Hypothalamus (tissue), 51 donors: ENCODE measurements around the gene SLC6A18.
"Not testable (repeated sequence)": the region's sequence is repeated elsewhere in the genome, so short reads cannot be mapped to it uniquely, and the experiment has no call there.

ENCODE experiments used
- DNase-seq, 51 donors: peaks; one replicate each; lab custom pipeline; 2025; lab: John Stamatoyannopoulos, UW

The SLC6A18 gene

DNA sequence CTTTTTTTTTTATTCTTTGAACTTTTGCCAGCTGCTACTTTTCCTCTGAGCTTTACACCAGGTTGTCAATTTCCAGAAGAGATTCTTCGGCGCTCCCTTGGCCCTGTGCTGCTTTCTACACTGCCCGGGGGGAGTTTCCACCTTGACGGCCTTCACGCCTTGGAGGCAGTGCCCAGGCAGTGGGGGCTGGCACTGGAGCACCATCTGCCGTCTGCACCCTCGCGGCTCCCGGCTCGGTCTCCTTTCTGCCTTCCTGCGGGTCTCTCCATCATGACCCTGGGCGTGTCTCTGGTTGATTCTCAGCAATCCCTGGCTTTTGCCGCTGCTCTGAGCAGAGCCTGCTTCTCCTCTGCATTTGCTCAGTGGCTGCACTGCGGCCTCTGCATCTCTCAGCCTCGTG lies 2.9 kb downstream of the SLC6A18 start:
- no peak for DNase-seq

DNA sequence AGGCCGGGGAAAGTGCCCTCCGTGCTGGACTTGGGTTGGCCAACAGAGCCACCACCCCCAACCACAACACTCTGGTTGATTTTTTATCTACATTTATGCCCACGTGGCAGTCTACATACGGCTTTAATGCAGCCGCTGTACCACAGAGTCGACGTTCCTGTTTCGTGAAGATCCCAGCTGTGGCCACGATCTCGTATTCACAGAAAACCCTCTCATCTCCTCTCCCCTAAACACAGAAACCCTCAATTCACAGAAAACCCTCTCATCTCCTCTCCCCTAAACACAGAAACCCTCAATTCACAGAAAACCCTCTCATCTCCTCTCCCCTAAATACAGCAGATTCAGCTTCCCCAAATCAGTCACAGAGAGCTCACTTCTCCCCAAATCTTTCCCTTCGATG lies 3.8 kb downstream of the SLC6A18 start:
- DNase-seq: not testable (repeated sequence)

DNA sequence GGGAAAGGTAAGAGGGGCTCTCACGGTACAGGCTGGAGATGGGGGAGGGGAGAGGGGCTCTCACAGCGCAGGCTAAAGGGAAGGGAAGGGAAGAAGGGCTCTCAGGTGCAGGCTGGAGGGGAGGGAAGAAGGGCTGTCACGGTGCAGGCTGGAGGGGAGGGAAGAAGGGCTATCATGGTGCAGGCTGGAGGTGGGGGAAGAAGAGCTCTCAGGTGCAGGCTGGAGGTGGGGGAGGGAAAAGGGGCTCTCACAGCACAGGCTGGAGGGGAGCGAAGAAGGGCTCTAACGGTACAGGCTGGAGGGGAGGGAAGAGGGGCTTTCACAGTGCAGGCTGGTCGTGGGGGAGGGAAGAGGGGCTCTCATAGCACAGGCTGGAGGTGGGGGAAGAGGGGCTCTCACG lies 4.6 kb downstream of the SLC6A18 start:
- no peak for DNase-seq

DNA sequence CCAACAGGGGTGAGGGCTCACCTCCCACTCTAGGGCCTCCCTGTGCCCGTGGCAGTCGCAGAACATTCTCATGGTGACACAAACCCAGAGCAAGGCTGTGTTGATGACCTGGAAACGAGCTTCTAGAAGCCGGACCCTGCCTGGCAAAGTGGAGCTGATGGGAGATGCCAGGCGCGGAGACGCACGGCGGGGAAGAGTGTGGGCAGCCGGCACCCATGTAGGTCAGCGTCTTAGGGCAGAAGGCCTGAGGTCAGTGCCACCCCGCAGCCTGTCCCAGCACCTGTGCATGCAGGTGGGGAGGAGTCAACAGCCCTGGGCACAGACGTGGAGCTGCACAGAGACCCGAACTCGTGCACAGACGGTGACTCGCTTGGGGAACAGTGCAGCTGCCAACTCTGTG lies 5.4 kb downstream of the SLC6A18 start:
- no peak for DNase-seq

DNA sequence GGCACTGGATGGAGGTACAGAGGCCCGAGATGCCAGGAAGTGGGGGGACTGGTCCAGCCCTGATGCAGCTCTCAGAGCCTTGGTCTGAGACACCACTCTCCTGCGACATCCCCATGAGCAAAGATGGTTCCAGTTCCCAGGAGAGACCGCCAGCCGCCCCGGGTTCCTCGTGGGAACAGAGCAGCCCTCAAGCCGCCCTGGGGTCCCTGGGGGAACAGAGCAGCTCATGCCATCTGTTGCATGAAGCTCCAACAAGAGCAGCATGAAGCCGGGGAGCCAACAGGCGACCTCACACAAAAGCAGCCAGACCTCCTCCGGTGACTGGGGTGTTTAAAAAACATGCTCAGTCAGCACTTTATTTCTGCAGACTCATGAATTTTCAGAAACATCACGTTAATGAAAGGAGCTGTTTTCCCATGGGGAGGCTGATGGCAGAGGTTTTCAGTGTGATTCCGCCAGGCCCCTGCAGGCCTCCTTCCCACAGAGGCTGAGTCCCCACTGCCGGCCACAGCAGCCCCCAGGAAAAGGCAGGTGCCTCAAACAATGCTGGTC lies 6.2 kb downstream of the SLC6A18 start:
- no peak for DNase-seq

DNA sequence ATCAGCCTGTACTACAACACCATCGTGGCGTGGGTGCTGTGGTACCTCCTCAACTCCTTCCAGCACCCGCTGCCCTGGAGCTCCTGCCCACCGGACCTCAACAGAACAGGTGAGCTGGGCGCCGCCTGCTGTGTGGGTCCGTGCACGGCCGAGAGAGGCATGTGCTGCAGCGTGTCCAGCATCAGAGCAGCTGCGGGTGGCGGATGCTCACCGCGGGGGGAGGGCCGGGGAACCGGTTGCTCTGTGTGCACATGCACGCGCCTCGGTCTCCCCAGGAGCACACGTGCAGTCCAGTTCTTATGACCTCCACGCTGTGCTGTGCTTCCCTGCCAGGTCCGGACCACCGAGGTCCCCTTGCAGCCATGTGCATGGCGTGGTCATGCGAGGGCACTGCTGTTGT lies 7.6 kb downstream of the SLC6A18 start:
- DNase-seq: no peak

DNA sequence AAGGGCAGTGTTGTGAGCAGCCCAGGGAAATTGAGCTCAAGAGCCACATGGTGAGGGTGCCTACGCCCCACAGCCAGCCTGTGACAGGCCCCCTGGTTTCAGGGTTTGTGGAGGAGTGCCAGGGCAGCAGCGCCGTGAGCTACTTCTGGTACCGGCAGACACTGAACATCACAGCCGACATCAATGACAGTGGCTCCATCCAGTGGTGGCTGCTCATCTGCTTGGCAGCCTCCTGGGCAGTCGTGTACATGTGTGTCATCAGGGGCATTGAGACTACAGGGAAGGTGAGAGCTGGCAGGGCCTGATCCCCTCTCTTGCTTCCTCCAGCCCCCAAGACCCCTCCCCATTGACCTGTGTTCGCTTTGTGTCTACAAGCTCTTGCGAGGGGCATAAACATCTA lies 10.2 kb downstream of the SLC6A18 start:
- no peak for DNase-seq

DNA sequence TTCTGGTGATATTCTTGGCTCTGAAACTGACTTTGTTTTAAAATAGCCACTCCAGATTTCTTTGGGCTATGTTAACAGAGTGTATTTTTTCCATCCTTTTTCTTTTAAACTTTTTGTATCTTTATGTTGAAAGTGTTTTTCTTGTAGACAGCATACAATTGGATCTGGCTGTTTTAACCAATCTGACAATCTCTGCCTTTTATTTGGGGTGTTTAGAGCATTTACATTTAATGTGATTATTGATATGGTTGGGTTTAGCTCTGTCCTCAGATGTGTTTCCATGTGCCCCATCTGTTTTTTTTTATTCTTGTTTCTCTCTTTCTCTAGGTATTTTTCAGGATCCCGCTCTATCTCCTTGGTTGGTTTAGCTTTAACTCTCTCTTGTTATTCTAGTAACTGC lies 10.7 kb downstream of the SLC6A18 start:
- no peak for DNase-seq

DNA sequence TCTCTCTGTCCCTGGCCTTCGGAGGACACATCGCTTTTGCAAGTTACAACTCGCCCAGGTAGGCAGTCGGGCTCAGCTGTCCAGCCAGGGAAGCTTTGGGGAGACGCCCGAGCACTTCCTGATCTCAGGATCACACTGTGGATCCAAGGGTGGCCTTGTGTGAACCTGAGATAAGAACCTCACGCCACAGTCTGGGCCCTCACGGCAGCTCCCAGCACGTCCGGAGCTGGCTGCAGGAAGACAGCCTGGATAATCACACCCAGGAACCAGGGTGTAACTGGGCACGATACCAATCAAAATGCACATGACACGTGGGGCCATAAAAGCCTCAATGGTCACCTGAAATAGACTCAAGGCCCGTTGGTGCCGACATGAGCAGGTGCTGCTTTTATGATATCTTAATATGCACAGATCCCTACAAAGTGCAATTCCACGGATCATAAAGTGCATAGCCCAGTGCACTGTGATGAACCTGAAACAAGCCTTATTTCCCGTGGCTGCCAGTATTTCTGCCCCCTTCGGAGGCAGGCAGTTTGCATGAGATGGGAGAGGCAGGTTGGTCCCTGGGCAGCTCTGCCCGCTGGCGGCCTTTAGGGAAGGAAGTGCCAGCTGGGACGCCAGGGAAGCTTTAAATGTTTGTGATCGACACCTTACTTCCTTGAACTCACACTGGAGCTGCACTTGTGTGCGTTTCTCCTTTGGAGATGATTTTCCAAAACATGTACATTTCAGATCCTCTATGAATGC lies 14.5 kb downstream of the SLC6A18 start:
- DNase-seq: no peak

DNA sequence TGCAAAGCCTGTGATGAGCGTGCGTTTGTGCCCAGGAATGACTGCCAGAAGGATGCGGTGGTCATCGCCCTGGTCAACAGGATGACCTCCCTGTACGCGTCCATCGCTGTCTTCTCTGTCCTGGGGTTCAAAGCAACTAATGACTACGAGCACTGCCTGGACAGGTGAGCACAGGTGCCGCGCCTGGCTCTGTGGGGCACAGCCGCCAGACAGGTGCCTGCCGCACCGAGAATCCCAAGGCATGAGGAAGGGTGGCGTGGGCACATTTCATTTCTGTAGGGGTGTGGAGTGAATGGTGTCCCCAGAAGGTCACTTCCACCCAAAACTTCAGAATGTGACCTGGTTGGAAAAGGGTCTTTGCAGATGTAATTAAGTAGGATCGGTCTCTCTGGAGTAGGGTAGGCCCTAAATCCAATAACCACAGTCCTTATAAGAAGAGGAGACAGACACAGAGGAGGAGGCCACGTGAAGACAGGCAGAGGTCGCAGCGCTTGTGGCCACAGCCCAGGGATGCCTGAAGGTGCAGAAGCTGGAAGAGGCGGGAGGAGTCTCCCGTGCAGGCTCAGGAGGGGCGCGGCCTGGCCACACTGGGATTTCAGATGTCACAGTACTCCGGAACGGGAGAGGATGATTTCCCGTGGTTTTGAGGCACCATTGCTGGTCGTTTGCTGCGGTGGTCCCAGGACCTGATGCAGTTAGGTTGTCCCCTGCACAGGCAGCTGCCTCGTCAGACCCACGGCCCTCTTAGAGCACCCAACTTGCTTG lies 15.5 kb downstream of the SLC6A18 start:
- DNase-seq: no peak

DNA sequence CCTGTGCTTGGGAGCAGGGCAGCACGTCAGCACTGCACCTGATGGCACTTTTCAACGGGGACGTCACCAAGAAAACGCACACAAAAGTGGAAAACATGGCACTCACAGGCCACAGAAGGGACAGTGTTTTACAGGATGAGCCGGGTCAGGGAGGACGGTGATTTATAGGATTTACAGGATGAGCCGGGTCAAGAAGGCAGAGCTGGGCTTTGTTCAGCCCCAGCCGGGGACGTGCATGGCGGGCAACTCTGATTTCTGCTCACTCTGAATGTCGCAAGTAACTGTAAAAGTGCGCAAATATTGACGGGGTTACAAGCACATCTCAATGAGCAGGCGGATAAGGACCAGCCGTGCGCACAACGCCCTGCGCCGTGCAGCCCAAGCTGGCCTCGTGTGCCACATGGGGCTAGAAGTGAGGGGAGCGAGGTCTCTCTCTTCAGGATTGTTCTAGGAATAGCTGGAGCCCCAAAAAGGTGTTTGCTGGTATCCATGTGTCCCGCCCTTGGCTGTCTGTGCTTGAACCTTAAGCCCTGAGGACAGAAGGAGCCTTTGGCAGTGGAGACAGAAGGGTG lies 16.4 kb downstream of the SLC6A18 start:
- DNase-seq: no peak

DNA sequence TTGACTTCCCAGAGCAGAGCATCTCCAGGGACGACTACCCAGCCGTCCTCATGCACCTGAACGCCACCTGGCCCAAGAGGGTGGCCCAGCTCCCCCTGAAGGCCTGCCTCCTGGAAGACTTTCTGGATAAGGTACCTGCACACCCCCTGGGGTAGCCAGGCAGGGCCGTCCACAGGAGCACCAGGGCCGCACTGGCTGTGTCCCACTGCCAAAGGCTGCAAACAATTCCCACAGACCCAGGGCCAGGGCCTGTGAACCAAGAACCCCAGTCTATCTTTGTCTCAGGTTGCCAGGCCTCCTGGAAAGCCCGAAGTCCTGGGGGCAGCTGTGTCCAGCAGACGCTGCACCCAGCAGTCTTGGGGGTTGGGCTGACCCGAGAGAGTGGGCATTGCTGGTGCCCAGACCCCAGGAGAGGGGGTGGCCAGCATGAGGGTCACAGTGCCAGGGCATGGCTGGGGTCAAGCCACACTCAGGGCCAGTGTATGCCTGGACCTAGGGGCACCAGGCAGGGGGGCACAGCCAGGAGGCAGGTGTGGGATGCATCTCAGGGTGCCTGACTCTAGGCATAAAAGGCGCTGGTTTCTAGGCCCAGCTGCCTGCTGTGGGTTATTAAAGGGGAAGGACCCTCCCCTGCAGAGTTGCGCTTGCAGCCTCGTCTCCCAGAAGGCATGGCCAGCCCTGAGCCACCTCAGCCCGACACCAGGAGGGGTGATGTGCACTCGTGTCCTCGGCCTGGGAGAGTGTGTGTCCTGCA lies 17.7 kb downstream of the SLC6A18 start:
- DNase-seq: no peak

DNA sequence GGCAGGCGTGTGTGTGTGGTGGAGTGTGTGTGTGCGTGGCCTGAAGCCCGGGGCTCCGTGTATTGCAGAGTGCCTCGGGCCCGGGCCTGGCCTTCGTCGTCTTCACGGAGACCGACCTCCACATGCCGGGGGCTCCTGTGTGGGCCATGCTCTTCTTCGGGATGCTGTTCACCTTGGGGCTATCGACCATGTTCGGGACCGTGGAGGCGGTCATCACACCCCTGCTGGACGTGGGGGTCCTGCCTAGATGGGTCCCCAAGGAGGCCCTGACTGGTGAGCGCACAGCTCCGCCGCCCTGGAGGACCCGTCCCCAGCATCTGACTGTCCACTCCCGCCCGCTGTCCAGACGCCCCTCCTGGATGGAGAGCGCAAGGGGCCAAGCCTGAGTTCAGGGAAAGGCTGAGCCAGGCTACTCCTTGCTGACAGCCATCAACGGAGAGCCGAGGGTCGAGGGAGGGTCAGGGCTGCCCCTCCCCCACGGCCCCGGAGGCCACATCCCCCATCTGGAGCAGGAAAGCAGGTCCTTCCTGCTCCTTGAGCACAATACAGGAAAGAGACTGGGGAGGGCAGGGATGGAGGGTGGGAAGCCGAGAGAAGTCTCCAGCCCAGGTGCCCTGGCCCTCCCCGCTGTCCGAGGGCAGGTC lies 18.4 kb downstream of the SLC6A18 start:
- DNase-seq: no peak

DNA sequence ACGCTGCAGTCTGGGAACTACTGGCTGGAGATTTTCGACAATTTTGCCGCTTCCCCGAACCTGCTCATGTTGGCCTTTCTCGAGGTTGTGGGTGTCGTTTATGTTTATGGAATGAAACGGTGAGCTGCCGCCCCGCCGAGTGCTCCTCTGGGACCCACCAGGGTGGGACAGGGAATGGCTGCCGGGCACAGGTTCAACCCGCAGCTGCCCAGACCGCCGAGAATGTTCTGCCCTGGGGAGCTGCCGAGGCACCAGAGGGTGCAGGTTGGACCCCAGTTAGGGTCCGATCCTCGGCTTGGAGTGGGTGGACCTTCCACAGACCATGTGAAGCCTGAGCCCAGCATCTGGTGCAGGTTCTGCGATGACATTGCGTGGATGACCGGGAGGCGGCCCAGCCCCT lies 19.1 kb downstream of the SLC6A18 start:
- DNase-seq: no peak

DNA sequence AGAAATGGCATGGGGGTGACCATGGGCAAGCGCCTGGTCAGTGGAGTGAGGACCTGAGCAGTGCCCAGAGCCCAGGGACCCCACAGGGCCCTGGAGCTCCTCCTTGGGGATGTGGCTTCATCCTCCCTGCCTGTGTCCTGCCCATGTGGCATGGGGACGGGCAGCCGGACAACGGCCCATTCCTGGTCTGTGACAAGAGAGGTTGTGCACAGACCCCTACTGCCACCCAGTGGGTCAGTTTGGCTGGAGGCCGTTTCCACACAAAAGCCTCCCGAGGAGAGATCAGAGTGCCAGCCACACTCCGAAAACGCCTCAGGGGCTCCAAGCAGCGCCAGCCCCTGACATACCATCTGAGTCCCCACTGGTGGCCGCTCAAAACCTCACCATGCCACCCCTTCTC lies 19.8 kb downstream of the SLC6A18 start:
- peak in 5 of 51 donors; percentile 1 to 20 (median 12) for DNase-seq

DNA sequence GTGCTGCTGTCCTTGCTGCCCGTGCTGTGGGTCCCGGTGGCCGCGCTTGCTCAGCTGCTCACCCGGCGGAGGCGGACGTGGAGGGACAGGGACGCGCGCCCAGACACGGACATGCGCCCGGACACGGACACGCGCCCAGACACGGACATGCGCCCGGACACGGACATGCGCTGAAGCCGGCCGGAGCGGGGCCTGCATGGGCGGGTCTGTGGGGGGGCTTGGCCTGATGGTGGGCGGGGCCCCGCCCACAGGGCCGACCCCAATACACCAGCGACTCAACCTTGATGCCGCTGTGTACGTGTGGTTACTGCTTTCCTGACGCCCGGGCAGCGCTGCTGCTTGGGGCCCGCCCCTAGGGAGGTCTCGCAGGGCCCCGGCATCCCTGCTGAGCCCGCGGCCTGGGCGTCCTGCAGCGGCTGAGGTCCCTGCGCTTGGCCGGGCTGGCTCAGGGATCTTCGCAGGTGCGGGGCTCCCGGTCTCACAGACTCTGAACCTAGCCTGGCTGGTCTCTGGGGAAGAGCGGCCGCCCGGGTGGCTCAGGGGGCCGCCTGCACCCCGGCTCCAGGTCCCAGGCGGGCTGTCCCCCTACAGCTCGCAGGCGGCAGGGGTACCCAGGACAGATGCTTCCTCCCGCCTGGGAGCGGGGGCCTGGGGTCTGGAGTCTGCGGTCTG lies 20.9 kb downstream of the SLC6A18 start:
- DNase-seq: peak in 22 of 51 donors; percentile 5 to 64 (median 24)

DNA sequence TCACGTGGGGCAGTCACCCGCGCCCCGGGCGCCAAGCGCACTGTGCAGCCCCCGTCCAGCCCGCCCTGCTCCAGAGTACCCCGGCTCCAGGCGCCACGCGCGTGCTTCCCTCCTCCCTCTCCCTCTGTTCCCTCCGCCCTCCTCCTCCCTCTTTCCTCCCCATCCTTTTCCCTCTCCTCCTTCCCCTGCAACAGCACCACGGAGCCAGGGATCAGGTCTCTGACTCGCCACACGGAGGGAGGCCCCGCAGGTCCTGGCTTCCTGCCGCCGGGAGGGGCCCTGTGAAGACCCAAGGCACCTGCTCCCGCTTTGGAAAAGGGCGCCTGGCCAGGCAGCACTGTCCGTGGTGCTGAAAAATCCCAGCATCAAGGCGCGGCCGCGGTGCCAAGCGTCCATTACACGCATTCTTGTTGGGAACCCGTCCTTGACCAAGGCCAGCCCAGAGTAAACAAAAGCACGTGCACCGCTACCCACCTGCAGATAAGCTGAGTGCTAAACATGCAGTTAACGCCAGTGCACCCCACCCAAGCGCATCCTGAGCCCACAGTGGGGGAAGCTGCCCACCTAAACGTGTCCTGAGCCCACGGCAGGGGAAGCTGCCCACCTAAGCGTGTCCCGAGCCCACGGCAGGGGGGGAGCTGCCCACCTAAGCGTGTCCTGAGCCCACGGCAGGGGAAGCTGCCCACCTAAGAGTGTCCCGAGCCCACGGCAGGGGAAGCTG lies 21.7 kb downstream of the SLC6A18 start:
- peak in 4 of 51 donors; percentile 4 to 35 (median 18) for DNase-seq

DNA sequence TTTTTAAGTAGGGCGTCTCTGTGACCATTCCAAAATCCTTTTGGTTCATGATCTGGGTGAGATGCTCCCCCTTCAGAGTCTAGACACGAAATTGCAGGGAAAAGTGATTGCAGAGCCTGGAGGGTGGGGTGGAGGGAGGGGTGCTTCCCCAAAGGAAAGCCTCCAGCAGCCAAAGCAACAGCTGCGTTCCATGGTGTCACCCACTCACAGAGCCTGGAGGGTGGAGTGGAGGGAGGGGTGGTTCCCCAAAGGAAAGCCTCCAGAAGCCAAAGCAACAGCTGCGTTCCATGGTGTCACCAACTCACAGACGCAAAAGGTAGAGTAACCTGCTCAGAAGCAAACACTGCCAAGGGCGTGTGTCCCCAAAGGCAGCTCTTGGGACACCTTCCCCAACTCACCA lies 22.6 kb downstream of the SLC6A18 start:
- DNase-seq: peak in 1 of 51 donors; percentile 35
